ENCODE data around the gene FNDC3B.

FNDC3B gene

DNA sequence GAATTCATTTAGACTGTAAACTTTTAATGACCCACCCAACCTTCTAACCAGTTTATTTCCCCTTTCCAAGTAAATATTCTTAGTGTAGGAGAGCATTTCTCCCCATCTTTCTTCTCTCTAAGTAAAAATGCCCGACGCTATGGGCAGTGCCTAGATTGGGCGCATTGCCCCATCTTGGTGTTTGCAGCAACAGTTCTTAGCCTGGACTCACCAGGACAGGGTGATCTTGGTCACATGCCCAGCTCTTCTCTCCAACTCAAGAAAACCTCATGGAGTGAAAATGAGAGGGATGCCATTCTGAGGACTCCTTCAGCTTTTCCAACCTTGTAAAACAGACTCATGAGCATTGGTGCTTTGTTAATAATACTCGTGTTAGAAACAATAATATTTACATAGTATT is 332.2 kb downstream of the FNDC3B start:
- DNase-seq (ENCODE audit: low read depth): no peak

DNA sequence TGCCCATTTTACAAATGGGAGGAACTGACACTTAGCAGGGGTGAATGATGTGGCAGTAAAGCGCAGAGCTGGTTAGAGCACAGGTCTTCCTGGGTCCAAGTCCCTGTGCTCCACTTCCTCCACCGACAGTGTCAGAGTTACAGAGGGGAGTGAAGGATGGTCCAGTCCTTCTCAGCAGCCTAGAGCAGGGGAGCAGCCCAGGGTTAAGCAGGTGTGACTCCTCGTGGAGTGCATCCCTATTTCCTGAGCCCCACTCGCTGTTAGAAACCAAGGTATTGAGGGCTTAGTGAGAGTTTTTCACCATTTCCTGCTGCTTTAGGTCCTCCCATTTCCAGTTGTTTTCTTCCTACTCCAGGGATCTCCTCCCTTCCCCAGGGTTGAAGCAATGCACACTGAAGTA is 333.5 kb downstream of the FNDC3B start:
- no peak for DNase-seq (ENCODE audit: low read depth)

DNA sequence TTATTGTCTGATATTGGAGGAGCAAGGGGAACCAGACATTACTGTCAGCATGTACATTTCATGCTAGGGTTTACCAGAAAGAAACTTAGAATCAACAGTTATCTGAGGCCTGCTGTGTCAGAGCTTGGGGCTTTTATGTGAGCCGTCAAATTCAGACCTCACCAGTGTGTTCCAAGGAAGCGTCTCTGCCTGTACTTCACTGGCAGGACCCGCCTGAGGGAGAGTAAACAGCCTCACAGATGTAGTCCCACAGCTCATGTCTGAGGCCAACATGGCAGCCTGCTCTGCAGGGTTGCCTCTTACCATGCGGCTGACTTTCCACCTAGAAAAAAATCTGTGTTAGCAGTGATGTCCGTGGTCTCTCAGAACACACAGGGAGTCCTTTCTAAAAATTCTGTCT is 334.5 kb downstream of the FNDC3B start:
- DNase-seq (ENCODE audit: low read depth): no peak

DNA sequence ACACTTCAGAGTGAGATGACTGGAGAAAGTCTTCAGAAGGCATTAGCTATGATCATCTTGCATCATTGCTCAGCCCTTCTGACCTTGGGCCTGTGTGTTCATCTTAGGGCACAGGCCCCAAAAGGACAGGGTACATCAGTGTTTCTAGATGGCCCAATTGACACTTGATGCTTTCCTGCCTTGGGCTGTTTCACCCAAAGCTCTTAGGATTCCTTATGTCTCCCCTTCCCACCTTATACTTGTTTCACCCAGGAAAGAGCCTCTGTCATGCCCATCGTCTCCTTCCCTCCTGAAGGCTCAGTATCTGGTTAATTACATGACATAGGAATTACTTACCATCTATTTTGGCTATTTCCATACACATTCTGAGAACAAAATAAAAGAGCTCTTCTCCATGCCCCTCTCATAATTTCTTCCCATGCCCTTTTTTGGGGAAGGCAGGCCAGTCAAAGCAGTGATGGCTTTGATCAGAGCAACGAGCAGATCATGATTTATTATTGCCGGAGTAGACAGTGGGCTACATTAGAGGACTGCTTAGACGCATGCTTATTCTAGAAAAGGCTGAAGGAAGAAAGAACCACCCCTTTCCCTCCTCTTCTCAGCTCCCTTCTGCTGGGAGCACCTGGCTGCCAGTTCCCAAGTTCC is 335.9 kb downstream of the FNDC3B start:
- DNase-seq (ENCODE audit: low read depth): no peak

DNA sequence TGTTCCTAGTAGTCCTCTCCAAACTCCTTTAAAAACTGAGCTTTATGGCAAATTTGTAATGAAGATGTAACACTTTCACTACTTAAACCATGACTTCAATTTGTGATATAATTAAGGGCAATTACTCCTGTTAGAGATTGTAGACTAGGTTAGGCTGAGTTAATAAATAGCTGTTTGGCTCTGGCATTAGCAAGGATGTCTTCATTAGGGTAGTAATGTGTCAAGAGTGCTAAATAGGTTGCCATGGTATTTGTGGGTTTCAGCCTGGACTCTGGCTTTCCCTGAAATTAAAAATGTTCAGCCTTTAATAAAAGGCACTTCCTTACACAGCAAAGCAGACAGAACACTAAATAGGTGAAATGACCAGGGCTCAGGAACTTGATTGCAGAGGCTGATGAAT is 337.0 kb downstream of the FNDC3B start:
- DNase-seq (ENCODE audit: low read depth): no peak

DNA sequence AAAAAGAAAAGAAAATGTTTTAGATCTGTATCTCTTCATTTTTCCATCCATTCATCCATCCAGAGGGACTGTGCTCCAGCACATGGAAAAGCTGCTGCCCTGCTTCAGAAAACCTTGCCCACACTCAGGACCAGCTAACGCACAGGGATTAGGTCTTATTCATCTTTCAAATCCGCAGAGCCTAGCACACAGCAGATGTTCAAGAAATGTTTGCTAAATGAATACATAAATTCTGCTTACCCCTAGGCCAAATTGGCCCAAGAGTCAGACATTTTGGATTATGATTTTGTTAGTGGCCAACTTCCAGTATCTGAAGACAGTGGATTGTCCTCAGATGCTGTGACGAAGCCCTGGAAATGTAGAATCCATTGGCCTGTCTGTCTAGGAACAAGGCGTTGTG is 337.5 kb downstream of the FNDC3B start:
- no peak for DNase-seq (ENCODE audit: low read depth)

DNA sequence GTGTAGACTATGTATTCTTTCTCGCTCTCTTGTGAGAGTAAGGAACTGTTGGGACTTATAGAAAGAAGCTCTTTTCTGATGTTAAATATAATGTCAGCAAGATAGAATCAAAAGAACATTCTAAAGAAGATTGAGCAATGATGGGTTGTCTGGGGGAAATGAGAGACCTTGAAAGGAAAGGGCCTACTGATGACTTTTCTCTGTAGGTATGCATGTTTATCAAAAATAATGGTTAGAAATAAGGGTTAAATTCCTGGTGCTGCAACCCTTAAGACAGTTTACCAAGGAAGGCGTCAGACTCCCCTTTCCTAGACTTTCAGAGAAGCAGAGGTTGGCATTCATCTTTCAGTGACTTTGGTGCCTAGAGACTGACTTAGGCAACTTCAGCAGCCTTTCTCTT is 339.1 kb downstream of the FNDC3B start:
- no peak for DNase-seq (ENCODE audit: low read depth)

DNA sequence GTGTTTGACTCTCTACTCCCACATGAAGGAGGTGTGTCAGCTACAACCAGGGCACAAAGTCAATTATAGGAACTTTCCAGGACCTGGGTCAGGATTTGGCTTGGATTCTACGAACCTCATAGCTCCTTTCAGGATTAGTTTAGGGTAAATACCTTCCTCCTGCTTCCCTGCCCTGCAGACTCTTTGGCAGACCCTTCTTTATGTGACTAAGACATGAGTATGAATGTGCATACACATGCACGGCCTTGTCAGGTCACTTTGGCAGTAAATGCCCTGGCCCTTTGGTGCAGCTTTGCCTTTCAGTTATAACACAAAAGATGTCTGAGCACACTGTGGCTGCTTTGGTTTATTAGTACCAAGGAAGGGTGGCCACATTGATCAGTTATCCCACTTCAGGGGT is 340.0 kb downstream of the FNDC3B start:
- DNase-seq (ENCODE audit: low read depth): no peak

DNA sequence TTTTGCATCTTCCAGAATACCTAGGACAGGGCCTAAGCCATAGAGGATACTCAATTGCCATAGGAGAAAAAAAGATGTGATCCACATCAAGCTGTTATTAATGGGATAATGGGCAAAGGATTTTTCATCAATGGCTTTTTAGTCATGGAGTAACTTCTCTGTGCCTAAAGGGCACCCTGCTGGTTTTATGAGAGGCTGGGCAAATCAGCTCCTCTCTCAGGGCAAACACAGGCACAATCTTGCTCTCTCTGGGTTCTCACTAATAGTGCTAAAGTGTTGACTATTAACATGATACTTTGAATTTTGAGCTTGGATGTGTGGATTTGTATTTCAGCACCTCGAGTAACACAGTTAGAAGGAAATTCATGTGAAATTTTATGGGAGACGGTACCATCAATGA is 341.3 kb downstream of the FNDC3B start:
- DNase-seq (ENCODE audit: low read depth): no peak

DNA sequence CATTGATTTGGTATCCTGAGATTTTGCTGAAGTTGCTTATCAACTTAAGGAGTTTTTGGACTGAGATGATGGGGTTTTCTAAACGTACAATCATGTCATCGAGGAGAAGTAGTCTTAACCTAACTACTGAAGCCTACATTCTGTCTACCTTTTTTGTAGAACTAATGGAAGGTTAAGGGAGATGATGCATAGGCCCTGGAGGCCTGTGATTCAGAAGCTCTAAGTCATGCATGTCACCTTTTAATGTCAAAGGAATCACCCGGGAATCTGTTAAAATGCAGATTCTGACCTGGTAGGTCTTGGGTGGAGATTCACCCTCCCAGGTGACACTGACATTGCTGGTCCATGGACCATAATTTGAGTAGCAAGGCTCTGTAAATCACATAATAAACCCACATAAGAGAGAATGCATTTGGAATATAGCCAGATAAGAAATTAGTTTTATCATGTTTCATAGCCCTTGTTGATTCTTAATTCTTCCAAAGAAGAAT is 344.0 kb downstream of the FNDC3B start:
- no peak for DNase-seq (ENCODE audit: low read depth)

DNA sequence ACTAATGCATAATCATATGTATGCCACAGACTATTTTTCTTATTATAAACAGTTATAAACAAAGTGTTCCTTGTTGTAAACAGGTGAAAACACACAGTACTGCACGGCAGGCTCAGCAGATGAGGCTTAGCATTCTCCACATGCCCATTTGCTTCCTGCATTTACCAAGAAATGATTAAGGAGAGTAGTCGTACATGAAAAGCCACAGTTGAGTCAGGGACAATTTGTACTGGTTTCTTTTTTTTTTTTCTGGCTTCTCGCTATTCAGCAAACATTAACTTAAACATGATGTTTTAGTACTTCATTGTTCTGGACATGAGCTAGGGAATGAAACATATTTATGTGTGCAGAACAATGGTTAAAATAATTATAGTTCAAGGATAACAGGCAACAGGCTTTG is 345.5 kb downstream of the FNDC3B start:
- DNase-seq (ENCODE audit: low read depth): no peak

DNA sequence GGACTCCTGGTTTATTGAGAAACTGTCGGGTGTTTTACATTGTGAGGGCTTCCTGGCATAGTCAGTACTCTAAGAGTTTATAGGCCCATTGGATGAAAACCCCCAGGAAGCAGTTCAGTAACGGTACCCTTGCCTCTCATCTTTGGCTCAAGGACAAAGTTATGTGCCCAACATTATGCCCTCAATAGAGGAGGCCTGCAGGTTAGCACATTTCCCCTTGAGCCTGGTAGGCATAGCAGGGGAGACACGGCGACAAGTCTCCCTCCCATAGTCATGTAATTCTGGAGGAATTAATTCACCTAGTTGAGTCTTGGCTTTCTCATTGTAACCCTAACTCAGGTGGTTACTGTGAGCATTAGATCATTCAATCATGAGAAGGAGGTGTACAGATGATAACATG is 348.4 kb downstream of the FNDC3B start:
- no peak for DNase-seq (ENCODE audit: low read depth)

DNA sequence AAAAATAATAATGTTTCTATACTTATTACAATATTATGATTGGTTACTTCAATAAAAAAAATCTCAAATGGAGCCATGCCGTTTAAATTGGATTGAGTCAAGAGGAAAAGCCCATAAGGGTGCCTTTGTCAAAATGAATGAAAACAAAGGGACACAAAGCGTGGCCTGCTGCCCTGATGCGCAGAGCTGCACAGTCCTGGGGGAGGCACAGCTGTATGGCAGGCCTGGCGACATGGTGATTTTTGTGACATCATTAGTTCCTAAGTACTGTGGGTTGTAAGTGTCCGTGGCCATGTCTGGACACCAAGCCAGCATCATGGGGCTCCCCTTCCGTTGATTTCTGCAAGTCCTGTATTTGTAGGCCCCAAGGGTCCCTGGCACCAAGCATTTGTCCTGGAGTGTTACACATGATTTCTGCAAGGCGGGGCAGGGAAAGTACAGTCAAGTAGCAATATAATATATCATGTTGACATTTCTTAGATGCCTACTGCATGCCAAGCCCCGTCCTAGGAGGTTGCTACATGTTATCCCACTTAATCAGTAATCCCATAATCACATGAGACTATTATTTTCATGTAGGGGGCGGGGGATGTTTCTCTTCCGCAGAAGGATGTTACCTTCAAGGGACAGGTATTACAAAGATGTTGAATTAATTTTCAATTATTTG is 349.2 kb downstream of the FNDC3B start:
- no peak for DNase-seq (ENCODE audit: low read depth)

DNA sequence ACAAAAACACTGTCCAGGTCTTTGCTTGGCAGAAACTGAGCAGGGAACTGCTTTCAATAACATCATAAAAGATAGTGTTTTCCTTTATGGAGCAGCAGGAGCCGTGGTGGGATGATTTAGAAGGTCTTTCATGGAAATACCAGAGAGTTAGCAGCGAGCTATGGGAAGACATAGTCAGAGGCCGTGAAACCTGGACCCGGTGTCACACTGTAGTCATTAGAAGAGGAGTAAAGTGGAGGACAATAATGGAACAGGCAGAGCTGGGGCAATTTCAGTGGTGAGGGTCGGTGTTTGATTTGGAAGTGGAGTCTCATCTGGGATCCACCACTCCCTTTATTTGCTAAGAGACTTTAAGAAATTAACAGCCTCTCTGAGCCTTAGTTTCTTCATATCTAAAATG is 351.4 kb downstream of the FNDC3B start:
- DNase-seq (ENCODE audit: low read depth): no peak

DNA sequence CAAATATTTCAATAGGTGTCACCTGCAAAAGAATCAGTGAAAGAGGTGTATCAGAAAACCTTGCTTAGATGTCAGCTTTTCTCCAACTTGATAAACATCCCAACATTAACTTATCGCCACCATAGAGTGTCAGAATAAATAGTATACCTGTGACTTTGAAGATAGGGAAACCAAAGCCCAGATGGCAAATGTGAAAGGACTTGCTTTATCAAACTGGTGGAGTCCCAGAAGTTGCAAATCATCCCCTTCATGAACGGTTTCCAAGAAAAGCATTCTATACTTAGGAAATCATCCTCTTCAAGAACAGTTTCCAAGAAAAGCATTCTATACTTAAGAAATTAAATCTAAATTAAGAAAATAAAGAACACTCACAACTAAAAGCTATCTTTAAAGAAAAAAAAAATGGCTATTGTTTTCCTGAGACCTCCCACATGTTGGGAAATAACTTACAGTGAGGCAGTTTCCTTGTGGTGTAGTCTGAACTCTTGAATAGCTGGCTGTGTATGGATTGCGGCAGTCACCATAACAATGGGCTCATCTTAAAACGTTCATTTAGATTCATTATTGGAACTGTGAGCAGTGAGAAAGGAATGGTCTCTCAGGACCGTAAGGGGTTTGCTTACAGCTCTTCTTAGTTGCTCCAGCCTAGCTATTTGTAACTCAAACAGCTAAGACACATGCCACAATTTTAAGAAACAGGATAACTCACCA is 352.4 kb downstream of the FNDC3B start:
- DNase-seq (ENCODE audit: low read depth): peak; percentile 52

DNA sequence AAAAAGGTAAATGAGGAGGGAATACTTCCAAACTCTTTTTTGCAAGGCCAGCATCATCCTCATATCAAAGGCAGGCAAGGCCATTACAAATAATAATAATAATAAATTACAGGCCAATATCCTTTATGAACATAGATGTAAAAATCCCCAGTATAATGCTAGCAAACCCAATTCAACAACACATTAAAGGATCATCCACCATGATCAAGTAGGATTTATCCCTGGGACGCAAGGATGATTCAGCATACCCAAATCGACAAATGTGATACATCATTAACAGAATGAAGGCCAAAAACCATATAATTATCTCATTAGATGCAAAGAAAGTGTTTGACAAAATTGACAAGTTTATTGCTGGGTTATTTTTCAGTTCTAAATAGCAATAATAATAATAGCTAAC is 355.3 kb downstream of the FNDC3B start:
- DNase-seq (ENCODE audit: low read depth): no peak

DNA sequence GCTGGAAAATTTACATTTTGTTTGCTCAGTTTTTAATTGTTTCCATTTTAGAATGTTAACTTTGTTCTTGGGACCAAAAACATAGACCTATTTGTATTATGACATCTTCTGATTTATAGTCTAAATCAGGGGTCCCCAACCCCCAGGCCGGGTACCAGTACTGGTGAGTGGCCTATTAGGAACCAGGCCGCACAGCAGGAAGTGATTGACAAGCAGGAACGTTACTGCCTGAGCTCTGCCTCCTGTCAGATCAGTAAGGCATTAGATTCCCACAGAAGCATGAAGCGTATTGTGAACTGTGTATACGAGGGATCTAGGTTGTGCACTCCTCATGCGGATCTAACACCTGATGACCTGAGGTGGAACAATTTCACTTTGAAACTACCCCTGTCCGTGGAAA is 357.0 kb downstream of the FNDC3B start:
- DNase-seq (ENCODE audit: low read depth): no peak

DNA sequence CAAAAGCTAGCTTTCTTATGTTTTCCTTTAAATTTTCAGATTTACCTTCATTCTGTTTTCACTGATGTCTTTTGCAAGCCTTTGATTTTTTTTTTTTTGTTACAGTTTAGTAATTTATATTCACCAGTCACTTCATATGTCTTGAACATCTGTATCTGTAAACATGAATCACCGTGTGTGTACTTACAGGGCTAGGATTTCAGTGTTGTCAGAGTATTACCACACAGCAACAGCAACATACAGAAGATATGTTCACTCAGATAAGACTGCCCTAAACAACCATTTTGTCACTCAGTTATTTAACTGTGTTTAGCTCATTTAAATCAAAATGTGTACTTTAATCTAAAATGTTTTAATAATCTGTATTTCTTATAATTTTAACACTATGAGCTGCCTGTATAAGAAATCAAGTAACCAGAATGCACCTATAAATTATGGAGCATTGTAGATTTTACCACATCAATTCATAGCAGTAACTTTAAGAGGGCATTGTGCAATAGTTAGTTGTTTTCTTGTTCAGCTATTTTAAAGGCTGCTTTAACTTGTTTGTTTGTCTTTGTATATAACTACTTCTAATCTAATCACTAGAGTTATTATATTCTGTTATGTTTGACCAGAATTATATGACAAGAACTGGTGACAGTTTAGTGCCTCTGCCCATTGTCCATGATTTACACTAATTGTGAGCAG is 358.5 kb downstream of the FNDC3B start:
- DNase-seq (ENCODE audit: low read depth): no peak

DNA sequence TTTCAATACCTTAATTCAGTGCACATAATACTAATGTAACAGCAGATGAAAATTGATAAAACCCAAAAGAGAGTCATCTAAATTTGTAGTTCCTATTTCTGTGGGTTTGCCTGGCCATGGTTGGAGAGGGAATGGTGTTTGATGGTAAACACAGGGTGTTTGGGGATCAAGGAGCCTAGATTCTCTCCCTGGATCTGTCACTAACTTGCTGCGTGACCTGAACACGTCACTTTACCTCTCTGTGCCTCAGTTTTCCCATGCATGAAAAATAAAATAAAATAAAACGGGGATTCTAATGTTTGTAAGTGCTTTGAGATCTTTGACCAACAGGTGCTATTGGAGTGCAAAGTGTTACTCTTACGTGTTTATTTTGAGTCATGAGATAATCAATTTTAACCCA is 359.1 kb downstream of the FNDC3B start:
- DNase-seq (ENCODE audit: low read depth): no peak

DNA sequence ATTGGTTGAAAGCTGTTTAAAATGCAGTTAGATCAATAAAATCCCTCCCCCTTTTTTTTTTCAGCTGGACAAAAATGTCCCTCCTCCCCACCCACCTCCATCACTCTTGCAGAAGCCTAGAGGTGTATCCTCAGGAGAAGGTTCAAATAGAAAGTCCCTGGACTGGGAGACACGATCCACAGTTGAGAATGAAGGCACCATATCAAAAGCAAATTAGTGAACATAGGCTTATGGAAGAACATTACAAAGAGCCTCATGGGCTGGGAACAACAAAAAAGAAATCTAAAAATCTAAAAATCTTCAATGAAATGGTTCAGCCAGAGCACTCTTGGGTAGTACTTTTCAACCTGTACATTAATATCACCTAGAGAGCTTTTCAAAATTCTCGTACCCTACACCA is 362.7 kb downstream of the FNDC3B start:
- no peak for DNase-seq (ENCODE audit: low read depth)

DNA sequence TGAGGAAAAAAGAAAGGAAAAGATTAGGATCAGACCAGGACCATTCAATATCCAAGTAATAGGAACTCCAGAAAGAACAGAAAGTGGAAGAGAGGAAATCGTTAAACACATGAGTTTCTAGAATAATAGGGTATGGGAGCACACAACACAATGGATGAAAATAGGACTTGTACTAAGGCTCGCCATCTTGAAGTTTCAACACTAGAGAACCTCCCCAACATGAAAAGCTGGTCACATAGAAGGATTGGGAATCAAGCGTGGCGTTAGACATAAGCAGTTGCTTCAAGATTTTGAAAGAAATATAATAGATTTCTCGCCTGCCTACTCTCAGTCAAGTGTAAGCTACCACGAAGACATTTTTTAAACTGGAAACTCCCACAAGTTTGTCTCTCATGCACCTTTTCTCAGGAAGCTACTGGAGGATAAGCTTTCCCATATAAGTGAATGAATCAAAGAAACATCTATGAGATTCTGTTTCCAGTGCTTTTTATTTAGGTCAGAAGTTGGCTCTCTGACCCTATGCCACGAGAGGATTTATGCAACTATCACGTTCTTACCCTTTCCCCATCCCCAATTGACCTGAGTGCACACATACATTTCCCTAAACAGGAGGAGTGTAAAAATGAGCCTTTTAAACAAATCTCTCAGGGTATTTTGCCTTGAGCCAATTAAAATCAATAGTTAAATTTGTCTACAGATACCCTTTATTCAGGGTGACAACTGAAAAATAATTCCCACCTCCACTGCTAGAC is 363.7 kb downstream of the FNDC3B start:
- DNase-seq (ENCODE audit: low read depth): no peak
